ENCODE data around the gene DISP3. TPM values are rescaled to one million over a fixed set of nuclear protein-coding genes. Genes with fewer than 3 reads are reported as not detected.

Gene DISP3
- total and polyA plus RNA-seq, 2 of the 4 experiments (the other 2 are of a cell fraction), result 0.05 TPM; not detected in 1

- Histone ChIP-seq H3K27ac (ENCODE audit: insufficient read depth, low read length) (no peak overlapping the region), H2BK15ac (ENCODE audit: low read depth, low read length) (no peak overlapping the region), H3K4ac (ENCODE audit: low read depth, low read length) (no peak overlapping the region), H2AFZ (replicated peaks; ENCODE audit: low read length, poor library complexity) (no peak overlapping the region), H3K79me1 (ENCODE audit: low read depth in 1 of 2, low read length in 2 of 2) (no peaks in the 10 kb centered on the region), H4K5ac (ENCODE audit: low read depth, low read length) (no peak overlapping the region), H3K4me2 (ENCODE audit: low read depth, low read length) (no peak overlapping the region), H2AK9ac (replicated peaks; ENCODE audit: low read depth, low read length, poor library complexity) (no peak overlapping the region), H3K23ac (ENCODE audit: low read depth, low read length) (no peak overlapping the region), H4K8ac (ENCODE audit: low read depth in 2 of 2, low read length in 2 of 2) (no peak overlapping the region), H3K18ac (ENCODE audit: low read depth, low read length) (no peak overlapping the region), H3K9me3 (ENCODE audit: control insufficient read depth, insufficient read depth, low read length) (peaks cover 15% of the 10 kb centered on the region), H2AK5ac (ENCODE audit: low read depth, low read length) (no peak overlapping the region), H2BK5ac (ENCODE audit: low read depth, low read length, poor library complexity, severe bottlenecking) (no peak overlapping the region), H3K27me3 (ENCODE audit: control insufficient read depth, insufficient read depth, low read length) (no peaks in the 10 kb centered on the region), H2BK20ac (ENCODE audit: low read depth, low read length) (no peak overlapping the region), H3K9ac (ENCODE audit: low read depth, low read length) (no peak overlapping the region), H3K56ac (ENCODE audit: extremely low read depth, insufficient read depth, low read length) (no peak overlapping the region), H4K91ac (ENCODE audit: insufficient read depth, low read depth, low read length) (no peak overlapping the region), H4K20me1 (ENCODE audit: insufficient read depth, low read length) (no peaks in the 10 kb centered on the region), H3K4me1 (ENCODE audit: control insufficient read depth, insufficient read depth, low read length) (no peaks in the 10 kb centered on the region), H3K4me3 (ENCODE audit: insufficient read depth, low read depth, low read length) (no peak overlapping the region), H3K36me3 (ENCODE audit: control insufficient read depth, insufficient read depth, low read length) (no peaks in the 10 kb centered on the region), H3K14ac (replicated peaks; ENCODE audit: low read depth, low read length) (no peak overlapping the region), H3K9me1 (ENCODE audit: insufficient read depth, low read length) (no peaks in the 10 kb centered on the region), H2BK120ac (ENCODE audit: low read depth, low read length) (no peak overlapping the region)
- TF ChIP-seq, protein P1, sequence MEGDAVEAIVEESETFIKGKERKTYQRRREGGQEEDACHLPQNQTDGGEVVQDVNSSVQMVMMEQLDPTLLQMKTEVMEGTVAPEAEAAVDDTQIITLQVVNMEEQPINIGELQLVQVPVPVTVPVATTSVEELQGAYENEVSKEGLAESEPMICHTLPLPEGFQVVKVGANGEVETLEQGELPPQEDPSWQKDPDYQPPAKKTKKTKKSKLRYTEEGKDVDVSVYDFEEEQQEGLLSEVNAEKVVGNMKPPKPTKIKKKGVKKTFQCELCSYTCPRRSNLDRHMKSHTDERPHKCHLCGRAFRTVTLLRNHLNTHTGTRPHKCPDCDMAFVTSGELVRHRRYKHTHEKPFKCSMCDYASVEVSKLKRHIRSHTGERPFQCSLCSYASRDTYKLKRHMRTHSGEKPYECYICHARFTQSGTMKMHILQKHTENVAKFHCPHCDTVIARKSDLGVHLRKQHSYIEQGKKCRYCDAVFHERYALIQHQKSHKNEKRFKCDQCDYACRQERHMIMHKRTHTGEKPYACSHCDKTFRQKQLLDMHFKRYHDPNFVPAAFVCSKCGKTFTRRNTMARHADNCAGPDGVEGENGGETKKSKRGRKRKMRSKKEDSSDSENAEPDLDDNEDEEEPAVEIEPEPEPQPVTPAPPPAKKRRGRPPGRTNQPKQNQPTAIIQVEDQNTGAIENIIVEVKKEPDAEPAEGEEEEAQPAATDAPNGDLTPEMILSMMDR (conservative IDR thresholded peaks at IDR 0.05; ENCODE audit: low read depth, low read length), result no peak
- TF ChIP-seq NFE2L2 (IDR thresholded peaks at IDR 0.05; ENCODE audit: low read depth, low read length), result no peak
- no peak for TF ChIP-seq RCOR1 (IDR thresholded peaks at IDR 0.05; ENCODE audit: insufficient replicate concordance, low read length)
- intact Hi-C loops (cut with micrococcal nuclease) (no loop called here), dilution Hi-C loops (cut with HindIII; ENCODE audit: low sequenced_read_pairs, unreplicated experiment) (no loop called here), in situ Hi-C loops (cut with MboI; ENCODE audit: low sequenced_read_pairs) (no loop called here)
- no peak for ATAC-seq (ENCODE audit: low read depth)
- CTCF ChIA-PET, result no interaction called here
- no CpG with 5 or more reads among the region's 2 CpGs for WGBS, 2 experiments (ENCODE audit: extremely low coverage in 2 of 2, insufficient read length in 1 of 2)
- BruUV-seq (replicated peaks), result no TSS peak
- DNase-seq, result no peak
- POLR2A ChIA-PET (ENCODE audit: unreplicated experiment), result no interaction called here
Observed at GRCh38 chr1:11505591-11506538, 26.9 kb downstream of the DISP3 start.

Data from IMR-90 (cell line).